Trophoblast cell (in vitro differentiated cells and primary cell): ENCODE measurements around the gene GRID1.
A peak's percentile ranks its signal among the peaks of the same experiment; 100 is the strongest.

Experiments used
- DNase-seq, 2 donors: peaks; one replicate each; pipeline ENCODE4 v3.0.0-alpha.2; 2016
- H2AFZ ChIP-seq: 2 replicates; pipeline ENCODE4 v1.6.1; 2013; ENCODE audit warnings: low read length, moderate library complexity, mild to moderate bottlenecking; ENCODE audit not compliant: insufficient read depth, poor library complexity
- H2AK5ac ChIP-seq: 2 replicates; pipeline ENCODE4 v1.6.1; 2013; ENCODE audit warnings: mild to moderate bottlenecking, low read length
- H2BK120ac ChIP-seq: 2 replicates; pipeline ENCODE4 v1.6.1; 2013; ENCODE audit warnings: low read length, mild to moderate bottlenecking, moderate library complexity; ENCODE audit not compliant: insufficient read depth, poor library complexity
- H2BK12ac ChIP-seq: 2 replicates; pipeline ENCODE4 v1.6.1; 2013; ENCODE audit warnings: mild to moderate bottlenecking, low read length, moderate library complexity
- H2BK5ac ChIP-seq: 2 replicates; pipeline ENCODE4 v1.6.1; 2013; ENCODE audit warnings: low read length, low read depth, moderate library complexity, mild to moderate bottlenecking; ENCODE audit not compliant: poor library complexity
- H3K14ac ChIP-seq: 2 replicates; pipeline ENCODE4 v1.6.1; 2013; ENCODE audit warnings: mild to moderate bottlenecking, low read length
- H3K18ac ChIP-seq: 2 replicates; pipeline ENCODE4 v1.6.1; 2013; ENCODE audit warnings: mild to moderate bottlenecking, low read length
- H3K23ac ChIP-seq: 2 replicates; pipeline ENCODE4 v1.6.1; 2013; ENCODE audit warnings: low read length
- H3K27ac ChIP-seq: 2 replicates; pipeline ENCODE4 v1.5.1; 2013; ENCODE audit warnings: low read depth, mild to moderate bottlenecking, inconsistent platforms, low read length, moderate library complexity
- H3K27me3 ChIP-seq: 2 replicates; pipeline ENCODE4 v1.6.1; 2013; ENCODE audit warnings: inconsistent platforms, mild to moderate bottlenecking, low read length, moderate library complexity; ENCODE audit not compliant: insufficient read depth
- H3K36me3 ChIP-seq, 2 experiments: 1 replicate in 1 of 2; 2 replicates in 1 of 2; pipeline ENCODE4 v1.6.1; 2013; ENCODE audit warnings: low read length in 2 of 2, mild to moderate bottlenecking in 2 of 2, moderate library complexity in 1 of 2; ENCODE audit not compliant: insufficient read depth in 2 of 2, control insufficient read depth in 1 of 2
- H3K4ac ChIP-seq: 2 replicates; pipeline ENCODE4 v1.6.1; 2013; ENCODE audit warnings: low read depth, mild to moderate bottlenecking, low read length, moderate library complexity
- H3K4me1 ChIP-seq, 2 experiments: 1 replicate in 1 of 2; 2 replicates in 1 of 2; pipeline ENCODE4 v1.6.1; 2013; ENCODE audit warnings: low read length in 2 of 2, mild to moderate bottlenecking in 2 of 2, moderate library complexity in 1 of 2; ENCODE audit not compliant: insufficient read depth in 2 of 2, control insufficient read depth in 1 of 2
- H3K4me2 ChIP-seq: 2 replicates; pipeline ENCODE4 v1.6.1; 2013; ENCODE audit warnings: inconsistent platforms, mild to moderate bottlenecking, low read length, moderate library complexity
- H3K4me3 ChIP-seq: 2 replicates; pipeline ENCODE4 v1.5.1; 2013; ENCODE audit warnings: mild to moderate bottlenecking, low read depth, low read length, inconsistent platforms
- H3K79me1 ChIP-seq: one replicate; pipeline ENCODE4 v1.6.1; 2013; ENCODE audit warnings: low read length
- H3K79me2 ChIP-seq: 2 replicates; pipeline ENCODE4 v1.6.1; 2013; ENCODE audit warnings: low read length, mild to moderate bottlenecking; ENCODE audit not compliant: control insufficient read depth, insufficient read depth, poor library complexity
- H3K9ac ChIP-seq: 2 replicates; pipeline ENCODE4 v1.6.1; 2013; ENCODE audit warnings: mild to moderate bottlenecking, low read length
- H3K9me3 ChIP-seq: 2 replicates; pipeline ENCODE4 v1.6.1; 2013; ENCODE audit warnings: low read depth, mild to moderate bottlenecking, control low read depth, inconsistent platforms, low read length; ENCODE audit not compliant: insufficient read depth
- H4K12ac ChIP-seq: 2 replicates; pipeline ENCODE4 v1.6.1; 2013; ENCODE audit warnings: low read depth, mild to moderate bottlenecking, low read length, moderate library complexity
- H4K8ac ChIP-seq: 2 replicates; pipeline ENCODE4 v1.6.1; 2013; ENCODE audit warnings: low read depth, mild to moderate bottlenecking, low read length, moderate library complexity
- H4K91ac ChIP-seq: one replicate; pipeline ENCODE4 v1.6.1; 2013; ENCODE audit warnings: low read depth, mild to moderate bottlenecking, low read length, moderate library complexity
- WGBS: extraction: QIAGEN DNeasy Blood & Tissue Kit; methylation state at CpG from one replicate; pipeline ENCODE4 v1.1.7; 2013; ENCODE audit warnings: missing lambda C conversion rate; ENCODE audit not compliant: insufficient read length, insufficient coverage; ENCODE audit errors: extremely low coverage; 5-methylcytosine and 5-hydroxymethylcytosine counted together

Gene GRID1

DNA sequence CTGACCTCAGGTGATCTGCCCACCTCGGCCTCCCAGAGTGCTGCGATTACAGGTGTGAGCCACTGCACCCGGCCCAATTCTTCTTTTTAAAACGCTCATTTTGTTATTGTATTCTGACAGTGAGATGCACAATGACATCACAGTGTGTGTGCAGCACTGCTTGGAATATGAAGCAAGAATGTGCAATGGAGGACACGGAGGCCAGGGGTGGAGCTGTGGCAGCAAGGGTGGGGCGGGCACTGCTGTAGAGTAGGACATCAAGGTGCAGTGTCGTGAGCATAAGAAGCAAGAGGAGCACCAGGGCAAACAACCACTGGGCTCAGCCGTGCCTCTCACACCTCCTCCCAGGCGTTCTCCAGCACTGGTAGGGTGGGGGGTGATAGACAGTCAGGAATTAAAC lies 26.8 kb upstream of the GRID1 start:
- Histone ChIP-seq H3K79me2 (no peaks in the 10 kb centered on the region), H4K12ac (no peak overlapping the region), H3K9ac (no peak overlapping the region), H3K23ac (no peak overlapping the region), H3K4me2 (no peak overlapping the region), H3K14ac (no peak overlapping the region), H3K36me3 (no peaks in the 10 kb centered on the region), H3K18ac (no peak overlapping the region), H4K91ac (no peak overlapping the region), H3K79me1 (no peaks in the 10 kb centered on the region), H3K4me1 (peaks cover 0 to 4% of the 10 kb centered on the region in 2 experiments), H2BK120ac (no peak overlapping the region), H2BK5ac (no peak overlapping the region), H3K27ac (no peak overlapping the region), H3K4me3 (no peak overlapping the region), H4K8ac (no peak overlapping the region), H2AFZ (no peak overlapping the region), H2BK12ac (no peak overlapping the region), H3K4ac (no peak overlapping the region), H3K9me3 (peaks cover 3% of the 10 kb centered on the region), H3K27me3 (no peaks in the 10 kb centered on the region), H2AK5ac (no peak overlapping the region)
- WGBS, result no CpG with 5 or more reads among the region's 9 CpGs
- DNase-seq, result no peak

- Histone ChIP-seq H4K91ac (no peak overlapping the region), H3K36me3 (no peaks in the 10 kb centered on the region), H3K4me3 (peak overlapping the region; percentile 46), H3K27ac (no peak overlapping the region), H3K79me2 (no peaks in the 10 kb centered on the region), H3K14ac (no peak overlapping the region), H2BK120ac (no peak overlapping the region), H3K9ac (no peak overlapping the region), H2BK12ac (no peak overlapping the region), H2BK5ac (no peak overlapping the region), H3K79me1 (no peaks in the 10 kb centered on the region), H2AFZ (no peak overlapping the region), H3K23ac (no peak overlapping the region), H3K4ac (no peak overlapping the region), H3K4me2 (no peak overlapping the region), H2AK5ac (no peak overlapping the region), H3K27me3 (no peaks in the 10 kb centered on the region), H4K8ac (no peak overlapping the region), H3K4me1 (peaks cover 0 to 4% of the 10 kb centered on the region in 2 experiments), H4K12ac (no peak overlapping the region), H3K9me3 (peaks cover 5% of the 10 kb centered on the region), H3K18ac (no peak overlapping the region)
- WGBS, result no CpG with 5 or more reads among the region's 7 CpGs
- no peak for DNase-seq
Observed at GRCh38 chr10:86392723-86393094, 26.1 kb upstream of the GRID1 start.

- H2AK5ac ChIP-seq, result no peak overlapping the region
- H3K79me1 ChIP-seq, result no peaks in the 10 kb centered on the region
- no peak overlapping the region for H3K18ac ChIP-seq
- no peak overlapping the region for H3K9ac ChIP-seq
- peaks cover 5% of the 10 kb centered on the region for H3K9me3 ChIP-seq
- no peaks in the 10 kb centered on the region for H3K79me2 ChIP-seq
- H3K4me2 ChIP-seq, result no peak overlapping the region
- peaks cover 0 to 4% of the 10 kb centered on the region in 2 experiments for H3K4me1 ChIP-seq
- no CpG with 5 or more reads among the region's 12 CpGs for WGBS
- no peak overlapping the region for H4K91ac ChIP-seq
- DNase-seq, result no peak
- H3K14ac ChIP-seq, result no peak overlapping the region
- H3K4ac ChIP-seq, result no peak overlapping the region
- no peak overlapping the region for H3K27ac ChIP-seq
- H3K4me3 ChIP-seq, result no peak overlapping the region
- no peak overlapping the region for H2AFZ ChIP-seq
- H3K36me3 ChIP-seq, result no peaks in the 10 kb centered on the region
- H4K12ac ChIP-seq, result no peak overlapping the region
- no peak overlapping the region for H2BK5ac ChIP-seq
- no peak overlapping the region for H2BK120ac ChIP-seq
- no peak overlapping the region for H2BK12ac ChIP-seq
- H3K27me3 ChIP-seq, result no peaks in the 10 kb centered on the region
- H3K23ac ChIP-seq, result no peak overlapping the region
- H4K8ac ChIP-seq, result no peak overlapping the region
Observed at GRCh38 chr10:86391986-86392722, 25.6 kb upstream of the GRID1 start.

- H2BK5ac ChIP-seq, result no peak overlapping the region
- H3K14ac ChIP-seq, result no peak overlapping the region
- H3K4me3 ChIP-seq, result no peak overlapping the region
- no peak overlapping the region for H4K8ac ChIP-seq
- H3K4me2 ChIP-seq, result no peak overlapping the region
- H3K27me3 ChIP-seq, result no peaks in the 10 kb centered on the region
- no peak overlapping the region for H2BK12ac ChIP-seq
- no CpG with 5 or more reads among the region's 8 CpGs for WGBS
- no peak overlapping the region for H3K18ac ChIP-seq
- no peak overlapping the region for H3K4ac ChIP-seq
- H3K79me1 ChIP-seq, result no peaks in the 10 kb centered on the region
- H3K4me1 ChIP-seq, result peaks cover 0 to 4% of the 10 kb centered on the region in 2 experiments
- no peaks in the 10 kb centered on the region for H3K79me2 ChIP-seq
- no peak overlapping the region for H3K9ac ChIP-seq
- no peak overlapping the region for H2AK5ac ChIP-seq
- no peak overlapping the region for H4K12ac ChIP-seq
- no peak overlapping the region for H2AFZ ChIP-seq
- no peak overlapping the region for H3K23ac ChIP-seq
- no peaks in the 10 kb centered on the region for H3K36me3 ChIP-seq
- no peak for DNase-seq
- peaks cover 5% of the 10 kb centered on the region for H3K9me3 ChIP-seq
- no peak overlapping the region for H3K27ac ChIP-seq
- no peak overlapping the region for H4K91ac ChIP-seq
- no peak overlapping the region for H2BK120ac ChIP-seq
Observed at GRCh38 chr10:86391236-86391840, 24.7 kb upstream of the GRID1 start.
